ENCODE results near the gene C16orf96.

Gene C16orf96

DNA sequence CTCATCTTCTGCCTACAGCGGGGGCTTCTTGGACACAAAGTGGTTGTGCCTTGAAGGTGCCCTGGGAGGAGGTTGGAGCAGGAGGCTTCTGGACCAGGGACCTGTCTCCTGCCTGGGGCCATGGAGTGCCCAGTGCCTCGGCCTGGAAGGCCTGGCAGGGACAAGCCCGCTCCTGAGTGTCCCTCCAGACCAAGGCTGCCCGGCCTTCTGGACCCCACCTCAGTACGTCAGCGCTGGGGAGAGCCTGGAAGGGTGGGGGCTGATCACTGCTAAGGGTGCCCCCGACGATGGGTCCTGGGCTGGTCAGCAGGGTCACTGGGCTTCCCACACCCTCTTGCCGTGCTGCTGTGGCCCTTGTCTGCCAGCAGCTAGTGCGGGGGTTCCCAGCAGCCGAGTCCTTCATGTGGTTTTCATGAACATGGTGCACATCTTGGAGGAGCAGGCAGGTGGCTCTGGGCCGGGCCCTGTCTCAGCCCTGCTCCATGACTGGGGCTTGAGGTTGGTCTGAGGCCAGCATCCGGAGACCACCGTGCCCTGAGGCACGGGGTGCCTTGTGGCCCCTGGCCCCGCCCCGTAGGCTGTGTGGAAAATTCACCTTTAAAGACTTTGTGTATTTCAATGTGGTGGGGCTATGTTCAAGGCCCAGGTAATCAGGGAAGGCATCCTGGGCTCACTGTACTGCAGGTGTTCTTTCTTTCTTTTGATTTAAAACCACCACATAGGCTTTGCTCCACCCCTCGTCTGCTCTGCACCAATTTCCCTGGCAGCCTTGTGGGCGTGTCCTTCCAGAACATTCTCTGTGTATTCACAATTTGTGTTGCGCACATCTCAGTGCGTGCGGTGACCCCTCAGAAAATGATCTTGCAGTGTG is 90.9 kb downstream of the C16orf96 start:
- DNase-seq (ENCODE audit: low read depth, low spot score) = no peak

DNA sequence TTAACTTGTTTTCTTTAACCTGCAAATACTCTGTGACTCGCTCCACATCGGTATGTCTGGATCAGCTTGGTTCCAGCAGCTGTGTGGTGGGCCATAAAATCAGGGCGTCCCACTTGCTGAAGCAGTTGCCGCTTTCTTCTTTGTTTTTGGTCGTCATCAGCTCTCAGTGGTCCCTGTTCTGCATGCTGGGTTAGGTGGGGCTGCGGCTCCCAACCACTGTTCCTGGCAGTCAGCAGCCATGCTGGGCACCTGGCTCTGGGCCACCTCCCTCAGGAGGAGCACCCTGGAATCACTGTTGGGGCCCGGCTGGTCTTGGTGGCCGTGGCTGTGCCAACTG is 91.5 kb downstream of the C16orf96 start:
- DNase-seq (ENCODE audit: low read depth, low spot score) = no peak

DNA sequence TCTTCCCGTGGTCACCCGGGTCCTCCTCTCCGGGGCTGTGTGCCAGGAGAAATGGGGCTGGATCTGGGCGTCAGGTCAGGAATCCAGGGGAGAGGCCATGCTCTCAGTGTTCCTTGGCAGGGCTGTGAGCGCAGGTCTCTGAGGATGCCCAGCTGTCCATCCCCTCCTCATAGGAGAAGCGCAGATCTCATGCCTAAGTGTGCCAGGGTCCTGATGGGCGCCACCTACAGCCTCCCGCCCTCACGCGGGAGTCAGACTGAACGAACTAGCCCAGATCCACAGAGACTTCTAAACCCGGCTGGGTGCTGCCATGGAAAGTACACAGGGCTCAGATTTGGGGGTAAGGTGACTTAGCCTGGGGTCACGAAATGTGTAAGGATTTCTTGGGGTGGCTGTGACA is 92.8 kb downstream of the C16orf96 start:
- DNase-seq (ENCODE audit: low read depth, low spot score) = no peak

- DNase-seq (ENCODE audit: low read depth, low spot score) = no peak
These were observed 93.8 kb downstream of the C16orf96 start for GRCh38 chr16:4649744-4650442.
